Measurements from ENCODE around the gene PTGES. TPM values are rescaled to one million over a fixed set of nuclear protein-coding genes. Genes with fewer than 3 reads are reported as not detected.

The PTGES gene
- total RNA-seq, 6 experiments from 2014 or later: 0.15 to 0.24 TPM; not detected in 4

DNA sequence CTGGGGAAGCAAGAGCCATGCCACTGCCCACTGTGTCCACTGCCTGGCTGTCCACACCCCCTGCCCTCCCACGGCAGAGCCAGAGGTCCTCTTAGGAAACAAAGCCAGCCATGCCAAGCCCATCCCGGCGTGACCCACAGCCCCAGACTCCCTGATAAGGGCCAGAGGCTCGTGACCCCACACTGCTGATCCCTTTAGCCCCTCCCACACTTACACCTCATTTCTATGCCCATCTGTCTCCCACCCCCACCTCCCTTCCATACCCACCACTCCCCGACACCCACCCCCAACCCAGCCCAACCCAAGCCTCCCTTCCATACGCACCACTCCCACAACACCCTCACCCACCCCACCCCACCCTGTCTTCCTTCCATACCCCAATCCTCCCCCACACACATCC is 17.3 kb downstream of the PTGES start:
- ATAC-seq: no peak
- TF ChIP-seq, protein P1, sequence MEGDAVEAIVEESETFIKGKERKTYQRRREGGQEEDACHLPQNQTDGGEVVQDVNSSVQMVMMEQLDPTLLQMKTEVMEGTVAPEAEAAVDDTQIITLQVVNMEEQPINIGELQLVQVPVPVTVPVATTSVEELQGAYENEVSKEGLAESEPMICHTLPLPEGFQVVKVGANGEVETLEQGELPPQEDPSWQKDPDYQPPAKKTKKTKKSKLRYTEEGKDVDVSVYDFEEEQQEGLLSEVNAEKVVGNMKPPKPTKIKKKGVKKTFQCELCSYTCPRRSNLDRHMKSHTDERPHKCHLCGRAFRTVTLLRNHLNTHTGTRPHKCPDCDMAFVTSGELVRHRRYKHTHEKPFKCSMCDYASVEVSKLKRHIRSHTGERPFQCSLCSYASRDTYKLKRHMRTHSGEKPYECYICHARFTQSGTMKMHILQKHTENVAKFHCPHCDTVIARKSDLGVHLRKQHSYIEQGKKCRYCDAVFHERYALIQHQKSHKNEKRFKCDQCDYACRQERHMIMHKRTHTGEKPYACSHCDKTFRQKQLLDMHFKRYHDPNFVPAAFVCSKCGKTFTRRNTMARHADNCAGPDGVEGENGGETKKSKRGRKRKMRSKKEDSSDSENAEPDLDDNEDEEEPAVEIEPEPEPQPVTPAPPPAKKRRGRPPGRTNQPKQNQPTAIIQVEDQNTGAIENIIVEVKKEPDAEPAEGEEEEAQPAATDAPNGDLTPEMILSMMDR (IDR thresholded peaks at IDR 0.05): no peak
- TF ChIP-seq POLR2A (IDR thresholded peaks at IDR 0.05): no peak
- 85% methylated on average over 2 of the region's 6 CpGs for WGBS (ENCODE audit: insufficient coverage, low coverage, low lambda C conversion rate, missing lambda C conversion rate)
- no peaks in the 10 kb centered on the region for H3K9me3 ChIP-seq
- no peaks in the 10 kb centered on the region for H3K4me1 ChIP-seq
- H3K27me3 ChIP-seq: no peaks in the 10 kb centered on the region
- H3K27ac ChIP-seq: no peak overlapping the region
- H3K4me3 ChIP-seq: no peak overlapping the region
- H3K36me3 ChIP-seq: no peaks in the 10 kb centered on the region
- intact Hi-C loops (cut with DNase I): loop anchor here in 1 of 2 donors (5.0 kb wide), 1 partner anchor 52 kb away; no protein-coding TSS in a partner anchor
- no peak for DNase-seq

DNA sequence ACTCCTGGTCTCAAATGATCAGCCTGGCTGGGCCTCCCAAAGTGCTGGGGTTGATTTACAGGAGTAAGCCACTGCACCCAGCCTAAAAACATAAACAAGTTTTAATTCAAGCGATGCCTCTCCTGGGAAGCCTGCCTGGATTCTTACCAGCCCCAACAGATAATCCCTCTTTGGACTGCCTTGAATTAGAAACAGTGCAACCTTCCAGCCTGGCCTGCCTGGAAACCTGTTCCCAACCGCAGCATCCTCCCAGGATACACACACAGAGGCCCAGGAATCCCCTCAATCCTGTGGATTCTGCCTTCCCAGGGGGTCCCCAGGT is 19.2 kb downstream of the PTGES start:
- H3K4me3 ChIP-seq: no peak overlapping the region
- H3K4me1 ChIP-seq: no peaks in the 10 kb centered on the region
- WGBS (ENCODE audit: insufficient coverage, low coverage, low lambda C conversion rate, missing lambda C conversion rate): no CpG with 5 or more reads among the region's 2 CpGs
- no peak overlapping the region for H3K27ac ChIP-seq
- TF ChIP-seq POLR2A (IDR thresholded peaks at IDR 0.05): no peak
- TF ChIP-seq, protein P1 (IDR thresholded peaks at IDR 0.05): no peak
- no peaks in the 10 kb centered on the region for H3K27me3 ChIP-seq
- no peak for DNase-seq
- H3K9me3 ChIP-seq: no peaks in the 10 kb centered on the region
- no peaks in the 10 kb centered on the region for H3K36me3 ChIP-seq
- intact Hi-C loops (cut with DNase I): no loop called here
- no peak for ATAC-seq

DNA sequence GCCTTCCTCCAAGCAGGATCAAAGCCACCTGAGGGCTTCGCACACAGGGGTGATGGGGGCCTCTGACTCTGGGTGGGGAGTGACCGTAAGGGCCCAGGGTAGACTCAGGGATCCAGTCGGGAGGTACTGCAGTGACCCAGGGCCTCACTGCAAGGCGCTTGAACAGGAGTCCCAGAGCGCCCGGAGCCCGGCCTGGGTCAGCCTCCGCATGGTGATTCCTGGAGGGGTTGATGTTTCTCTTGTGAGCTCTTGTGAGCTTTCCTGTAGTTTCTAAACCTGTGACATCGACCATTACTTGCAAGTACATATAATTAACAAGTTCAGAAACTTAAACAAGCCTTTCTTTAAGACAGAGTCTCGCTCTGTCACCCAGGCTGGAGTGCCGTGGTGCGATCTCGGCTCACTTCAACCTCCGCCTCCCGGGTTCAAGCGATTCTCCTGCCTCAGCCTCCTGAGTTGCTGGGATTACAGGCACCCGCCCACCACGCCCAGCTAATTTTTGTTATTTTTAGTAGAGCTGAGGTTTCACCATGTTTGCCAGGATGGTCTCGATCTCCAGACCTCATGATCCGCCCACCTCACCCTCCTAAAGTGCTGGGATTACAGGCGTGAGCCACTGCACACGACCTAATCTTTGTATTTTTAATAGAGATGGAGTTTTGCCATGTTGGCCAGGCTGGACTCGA is 19.8 kb downstream of the PTGES start:
- no peak for ATAC-seq
- no peaks in the 10 kb centered on the region for H3K27me3 ChIP-seq
- intact Hi-C loops (cut with DNase I): no loop called here
- WGBS (ENCODE audit: insufficient coverage, low coverage, low lambda C conversion rate, missing lambda C conversion rate): 60% methylated on average over 3 of the region's 23 CpGs
- H3K36me3 ChIP-seq: no peaks in the 10 kb centered on the region
- no peak overlapping the region for H3K27ac ChIP-seq
- no peaks in the 10 kb centered on the region for H3K9me3 ChIP-seq
- H3K4me3 ChIP-seq: no peak overlapping the region
- no peaks in the 10 kb centered on the region for H3K4me1 ChIP-seq
- TF ChIP-seq, protein P1 (IDR thresholded peaks at IDR 0.05): no peak
- no peak for TF ChIP-seq POLR2A (IDR thresholded peaks at IDR 0.05)
- DNase-seq: no peak

DNA sequence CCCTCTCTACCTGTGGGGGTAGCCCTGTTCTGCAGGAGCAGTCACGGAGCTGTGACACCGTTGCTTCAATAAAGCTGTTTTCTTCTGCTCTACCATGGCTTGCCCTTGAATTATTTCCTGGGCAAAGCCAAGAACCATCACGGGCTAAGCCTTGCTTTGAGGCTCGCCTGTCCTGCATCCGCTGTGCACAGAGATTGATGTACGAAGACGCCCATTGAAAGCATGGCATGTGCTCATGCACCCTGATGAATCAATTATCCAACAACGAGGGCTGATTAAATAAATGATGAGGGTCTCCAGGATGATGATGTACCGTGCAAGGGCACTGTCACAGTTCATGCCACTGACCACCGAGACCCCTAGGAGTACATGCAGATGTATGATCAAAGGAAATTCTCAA is 20.7 kb downstream of the PTGES start:
- Histone ChIP-seq H3K36me3 (no peaks in the 10 kb centered on the region), H3K9me3 (no peaks in the 10 kb centered on the region), H3K27me3 (no peaks in the 10 kb centered on the region), H3K4me1 (no peaks in the 10 kb centered on the region), H3K4me3 (no peak overlapping the region), H3K27ac (no peak overlapping the region)
- no peak for TF ChIP-seq POLR2A (IDR thresholded peaks at IDR 0.05)
- TF ChIP-seq, protein P1 (IDR thresholded peaks at IDR 0.05): no peak
- ATAC-seq (no peak), DNase-seq (no peak)
- intact Hi-C loops (cut with DNase I): no loop called here
- WGBS (ENCODE audit: insufficient coverage, low coverage, low lambda C conversion rate, missing lambda C conversion rate): 55% methylated on average over 10 of the region's 10 CpGs
